Measurements from ENCODE around the gene GGA1.

DNA sequence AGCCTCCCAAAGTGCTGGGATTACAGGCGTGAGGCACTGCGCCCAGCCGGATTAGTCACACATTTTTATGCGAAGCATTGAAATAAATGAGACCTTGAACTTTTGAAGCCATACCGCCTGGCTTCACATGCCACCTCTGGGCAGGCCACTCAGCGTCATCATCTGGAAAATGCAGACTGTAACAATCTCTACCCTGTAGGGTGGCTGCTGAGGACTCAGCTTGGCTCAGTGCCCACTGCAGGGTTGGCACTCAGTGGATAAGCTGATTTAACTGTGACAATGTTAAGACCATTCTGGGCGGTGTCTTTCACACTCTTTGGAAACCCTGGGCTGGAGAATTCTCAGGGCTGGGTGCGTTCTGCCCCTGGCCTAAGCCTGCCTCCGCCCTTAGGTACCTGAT lies 39.3 kb downstream of the GGA1 start:
- TF ChIP-seq, protein P1, sequence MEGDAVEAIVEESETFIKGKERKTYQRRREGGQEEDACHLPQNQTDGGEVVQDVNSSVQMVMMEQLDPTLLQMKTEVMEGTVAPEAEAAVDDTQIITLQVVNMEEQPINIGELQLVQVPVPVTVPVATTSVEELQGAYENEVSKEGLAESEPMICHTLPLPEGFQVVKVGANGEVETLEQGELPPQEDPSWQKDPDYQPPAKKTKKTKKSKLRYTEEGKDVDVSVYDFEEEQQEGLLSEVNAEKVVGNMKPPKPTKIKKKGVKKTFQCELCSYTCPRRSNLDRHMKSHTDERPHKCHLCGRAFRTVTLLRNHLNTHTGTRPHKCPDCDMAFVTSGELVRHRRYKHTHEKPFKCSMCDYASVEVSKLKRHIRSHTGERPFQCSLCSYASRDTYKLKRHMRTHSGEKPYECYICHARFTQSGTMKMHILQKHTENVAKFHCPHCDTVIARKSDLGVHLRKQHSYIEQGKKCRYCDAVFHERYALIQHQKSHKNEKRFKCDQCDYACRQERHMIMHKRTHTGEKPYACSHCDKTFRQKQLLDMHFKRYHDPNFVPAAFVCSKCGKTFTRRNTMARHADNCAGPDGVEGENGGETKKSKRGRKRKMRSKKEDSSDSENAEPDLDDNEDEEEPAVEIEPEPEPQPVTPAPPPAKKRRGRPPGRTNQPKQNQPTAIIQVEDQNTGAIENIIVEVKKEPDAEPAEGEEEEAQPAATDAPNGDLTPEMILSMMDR (IDR thresholded peaks at IDR 0.05 in 8 of 11, conservative IDR thresholded peaks at IDR 0.05 in 3 of 11) = no peak
- no peak for TF ChIP-seq POLR2AphosphoS5 (IDR thresholded peaks at IDR 0.05)
- no peak for TF ChIP-seq POLR2A (IDR thresholded peaks at IDR 0.05)

All from spleen (tissue), 7 donors.